Activated CD4-positive, alpha-beta memory T cell treated with anti-CD3 and anti-CD28 coated beads for 36 hours (primary cell): ENCODE measurements around the gene TRIM9. TPM values are rescaled to one million over a fixed set of nuclear protein-coding genes. Genes with fewer than 3 reads are reported as not detected.

Experiments
- CTCF ChIA-PET: fragments of 350-600 bp; sonication (Branson Sonifier 250); formaldehyde crosslinking; loops from one replicate; lab custom pipeline; 2021; ENCODE audit warnings: antibody characterized with exemption, inconsistent platforms; lab: Charles Lee
- POLR2A ChIA-PET: fragments of 350-600 bp; sonication (Branson Sonifier 250); formaldehyde crosslinking; loops from one replicate; lab custom pipeline; 2021; ENCODE audit warnings: antibody characterized with exemption; lab: Charles Lee
- DNase-seq: peaks from one replicate; pipeline ENCODE4 v3.0.0-alpha.2; 2020
- H3K27ac Mint-ChIP-seq: one replicate; pipeline ENCODE4 v1.8.0; 2021; ENCODE audit warnings: mixed read lengths
- H3K27me3 Mint-ChIP-seq: one replicate; pipeline ENCODE4 v1.8.0; 2021; ENCODE audit warnings: mixed read lengths
- H3K36me3 Mint-ChIP-seq: one replicate; pipeline ENCODE4 v1.8.0; 2021; ENCODE audit warnings: mixed read lengths
- H3K4me1 Mint-ChIP-seq: one replicate; pipeline ENCODE4 v1.8.0; 2021; ENCODE audit warnings: low read depth, mixed read lengths
- H3K4me3 Mint-ChIP-seq: one replicate; pipeline ENCODE4 v1.8.0; 2021; ENCODE audit warnings: mild to moderate bottlenecking, mixed read lengths
- H3K9me3 Mint-ChIP-seq: one replicate; pipeline ENCODE4 v1.8.0; 2021; ENCODE audit warnings: mixed read lengths
- intact Hi-C: fragments of 100-400 bp; cut with micrococcal nuclease; formaldehyde crosslinking; loops from one replicate; pipeline ENCODE4 v1.15.1; 2023
- total RNA-seq, 2 experiments: library from RNA; stranded (reverse); gene quantifications; one replicate each; pipeline ENCODE4 v1.2.3, GENCODE V29; 2021

The TRIM9 gene
- total RNA-seq, 2 experiments from 2014 or later, result 0.36 to 0.40 TPM

DNA sequence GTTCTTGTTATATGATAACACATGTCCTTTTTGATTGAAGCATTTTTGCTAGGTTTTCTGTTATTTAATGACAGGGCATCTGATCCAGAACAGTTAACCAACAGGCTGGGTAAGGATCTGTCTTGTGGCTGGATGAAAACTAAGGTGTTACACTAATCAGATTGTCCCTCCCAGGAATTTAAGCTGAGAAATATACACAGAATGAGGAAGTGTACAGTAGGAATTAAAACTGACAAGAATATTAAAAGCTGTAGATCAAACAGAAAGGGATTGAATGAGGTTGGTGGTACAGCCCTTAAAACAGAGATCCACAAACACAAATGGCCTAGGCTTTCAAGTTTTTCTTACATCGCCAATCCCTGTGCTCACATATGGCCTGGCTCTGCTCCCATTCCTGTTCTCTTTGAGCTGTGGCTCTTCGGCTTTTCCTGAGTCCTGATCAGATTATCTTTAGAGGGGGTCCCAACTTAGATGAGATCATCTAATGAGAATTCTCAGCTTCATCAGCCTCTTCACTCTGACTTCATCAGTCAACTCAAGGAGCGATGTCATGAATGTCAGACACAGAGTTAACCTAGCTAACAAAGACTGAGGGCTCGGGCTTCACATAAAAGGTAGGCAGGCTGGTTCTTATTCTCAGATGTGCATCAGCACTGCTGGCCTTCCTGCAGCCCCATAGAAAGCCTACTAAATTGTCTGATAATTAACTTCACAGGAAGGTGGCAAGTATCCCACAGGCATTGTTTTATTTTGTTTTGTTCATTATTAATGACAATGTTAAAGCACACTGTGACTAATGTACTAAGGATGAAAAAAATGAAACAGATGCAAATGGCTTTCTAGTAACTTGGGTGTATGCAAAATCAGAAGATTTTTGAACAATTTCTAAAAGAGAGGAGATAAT is 162.1 kb downstream of the TRIM9 start:
- Mint-ChIP-seq H3K27me3 (peaks cover 29% of the 10 kb centered on the region), H3K4me3 (no peak overlapping the region)
- intact Hi-C loops, result no loop called here

DNA sequence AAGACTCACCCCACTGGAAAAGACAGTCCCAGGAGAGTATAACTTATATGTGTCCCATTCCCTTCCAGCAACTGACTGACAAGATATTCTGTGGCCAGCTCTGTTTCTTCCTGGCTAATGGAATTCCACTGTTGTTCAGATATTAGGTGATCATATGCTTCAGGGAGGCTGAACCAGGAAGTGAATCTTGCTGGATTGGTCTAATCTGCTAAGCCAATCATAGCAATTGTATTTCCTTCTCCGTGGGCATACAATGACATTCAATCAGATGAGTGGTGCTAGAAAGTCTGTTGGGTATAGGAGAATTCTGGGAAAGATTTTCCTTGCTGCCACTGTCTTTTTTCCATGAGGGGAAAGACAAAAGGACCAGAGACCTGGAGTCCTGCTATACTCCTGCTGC is 162.7 kb downstream of the TRIM9 start:
- Mint-ChIP-seq H3K27ac (no peak overlapping the region), H3K4me3 (no peak overlapping the region), H3K27me3 (peaks cover 26% of the 10 kb centered on the region), H3K4me1 (no peaks in the 10 kb centered on the region), H3K9me3 (no peaks in the 10 kb centered on the region), H3K36me3 (no peaks in the 10 kb centered on the region)
- intact Hi-C loops, result no loop called here
- ChIA-PET CTCF (no interaction called here), POLR2A (no interaction called here)
- no peak for DNase-seq

More for the DNA sequence above, 162.1 kb downstream of the TRIM9 start:
- POLR2A ChIA-PET, result no interaction called here
- no peak overlapping the region for H3K27ac Mint-ChIP-seq
- CTCF ChIA-PET, result no interaction called here
- DNase-seq, result no peak
- H3K9me3 Mint-ChIP-seq, result no peaks in the 10 kb centered on the region
- H3K36me3 Mint-ChIP-seq, result no peaks in the 10 kb centered on the region
- no peaks in the 10 kb centered on the region for H3K4me1 Mint-ChIP-seq

DNA sequence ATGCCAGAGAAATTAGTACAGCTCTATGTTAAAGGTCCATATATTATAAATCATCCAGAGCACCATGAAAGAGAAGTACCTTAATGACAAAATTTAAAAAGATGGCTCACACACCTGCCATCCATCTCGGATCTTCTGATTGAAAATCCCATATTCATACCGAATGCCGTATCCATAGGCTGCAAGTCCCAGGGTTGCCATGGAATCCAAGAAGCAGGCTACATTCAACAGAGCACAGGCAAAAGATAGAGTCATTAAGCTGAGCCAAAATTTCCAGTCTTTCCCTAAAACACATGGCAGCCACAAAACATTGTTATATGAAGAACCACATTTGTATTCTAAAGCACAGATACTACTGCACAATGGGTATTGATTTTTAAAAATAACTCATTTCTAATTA is 163.3 kb downstream of the TRIM9 start:
- ChIA-PET CTCF (no interaction called here), POLR2A (no interaction called here)
- no peak for DNase-seq
- no peaks in the 10 kb centered on the region for H3K36me3 Mint-ChIP-seq
- H3K4me3 Mint-ChIP-seq, result no peak overlapping the region
- H3K4me1 Mint-ChIP-seq, result no peaks in the 10 kb centered on the region
- peaks cover 24% of the 10 kb centered on the region for H3K27me3 Mint-ChIP-seq
- no peaks in the 10 kb centered on the region for H3K9me3 Mint-ChIP-seq
- intact Hi-C loops, result no loop called here
- H3K27ac Mint-ChIP-seq, result no peak overlapping the region

DNA sequence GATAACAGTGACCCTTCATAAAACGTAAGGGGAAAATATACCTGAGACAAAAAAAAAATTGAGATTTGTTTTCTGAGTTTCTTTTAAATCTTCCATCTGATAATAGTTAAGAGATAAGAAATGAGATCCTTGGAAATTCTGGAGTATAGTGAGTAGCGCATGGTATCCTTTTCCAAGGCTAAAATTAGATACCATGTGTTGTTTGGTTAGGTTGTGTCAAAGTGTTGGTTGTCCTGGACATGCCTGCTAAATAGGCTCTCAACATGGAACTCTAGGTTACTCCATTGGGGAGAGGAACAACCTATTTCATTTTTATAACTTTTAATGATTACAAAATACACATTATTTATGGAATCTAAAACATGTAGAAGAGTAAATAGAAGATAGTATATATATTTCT is 165.4 kb downstream of the TRIM9 start:
- H3K36me3 Mint-ChIP-seq, result no peaks in the 10 kb centered on the region
- intact Hi-C loops, result no loop called here
- peaks cover 19% of the 10 kb centered on the region for H3K27me3 Mint-ChIP-seq
- H3K9me3 Mint-ChIP-seq, result no peaks in the 10 kb centered on the region
- ChIA-PET POLR2A (no interaction called here), CTCF (no interaction called here)
- H3K4me3 Mint-ChIP-seq, result no peak overlapping the region
- no peak overlapping the region for H3K27ac Mint-ChIP-seq
- no peak for DNase-seq
- no peaks in the 10 kb centered on the region for H3K4me1 Mint-ChIP-seq

DNA sequence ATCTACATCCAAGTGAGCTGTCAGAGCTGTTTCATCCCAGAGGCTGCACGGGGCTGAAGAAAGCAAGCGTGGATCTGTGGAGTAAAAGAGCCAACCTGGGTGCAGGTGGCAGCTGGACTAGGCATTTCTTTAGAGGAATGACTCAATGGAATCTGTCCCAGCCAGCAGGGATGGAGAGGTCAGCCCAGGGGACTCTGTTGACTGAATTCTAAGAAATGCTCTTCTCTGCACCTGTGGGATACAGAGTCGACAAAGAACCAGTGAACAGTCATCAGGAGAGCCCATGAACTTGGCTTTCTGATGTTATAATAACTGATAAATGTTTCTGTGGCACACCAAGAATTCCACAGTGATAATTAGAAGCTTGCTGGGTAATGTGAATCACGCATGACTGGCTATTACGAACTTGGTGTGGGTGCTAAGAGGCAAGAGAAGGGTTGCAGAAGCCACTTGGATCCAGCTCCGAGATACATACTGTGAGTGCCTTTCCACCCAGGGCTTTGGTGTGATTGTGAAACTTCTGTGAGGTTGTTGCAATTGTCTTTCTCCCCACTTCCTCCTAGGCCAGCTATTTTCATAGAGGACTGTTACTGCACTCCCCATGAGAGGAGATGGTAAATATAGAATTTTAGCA is 166.8 kb downstream of the TRIM9 start:
- H3K4me3 Mint-ChIP-seq, result no peak overlapping the region
- no peaks in the 10 kb centered on the region for H3K4me1 Mint-ChIP-seq
- H3K9me3 Mint-ChIP-seq, result no peaks in the 10 kb centered on the region
- no peaks in the 10 kb centered on the region for H3K36me3 Mint-ChIP-seq
- intact Hi-C loops, result no loop called here
- DNase-seq, result no peak
- CTCF ChIA-PET, result no interaction called here
- peaks cover 18% of the 10 kb centered on the region for H3K27me3 Mint-ChIP-seq
- POLR2A ChIA-PET, result no interaction called here
- H3K27ac Mint-ChIP-seq, result no peak overlapping the region

DNA sequence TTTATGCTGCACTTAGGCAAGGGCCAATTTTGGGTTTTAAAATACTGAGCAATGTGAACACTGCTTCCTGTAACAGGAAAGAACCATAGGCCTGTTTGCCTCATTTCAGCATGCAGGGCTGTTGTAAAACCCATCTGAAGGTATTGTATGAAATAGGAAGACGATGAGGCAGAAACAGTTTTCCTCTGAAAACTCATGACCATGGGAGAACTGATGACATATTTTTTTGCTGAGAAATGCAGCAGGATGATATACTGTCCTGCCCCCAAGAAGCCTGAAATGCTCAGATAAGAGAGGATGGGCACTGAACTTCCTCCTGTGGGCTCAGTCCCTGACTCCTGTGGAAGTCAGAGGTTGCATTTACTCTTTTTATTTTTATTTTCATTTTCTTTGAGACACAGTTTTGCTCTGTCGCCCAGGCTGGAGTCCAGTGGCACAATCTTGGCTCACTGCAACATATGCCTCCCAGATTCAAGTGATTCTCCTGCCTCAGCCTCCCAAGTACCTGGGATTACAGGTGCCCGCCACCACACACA is 168.0 kb downstream of the TRIM9 start:
- peaks cover 11% of the 10 kb centered on the region for H3K27me3 Mint-ChIP-seq
- H3K36me3 Mint-ChIP-seq, result no peaks in the 10 kb centered on the region
- H3K4me3 Mint-ChIP-seq, result no peak overlapping the region
- no peaks in the 10 kb centered on the region for H3K4me1 Mint-ChIP-seq
- POLR2A ChIA-PET, result no interaction called here
- H3K27ac Mint-ChIP-seq, result no peak overlapping the region
- DNase-seq, result no peak
- H3K9me3 Mint-ChIP-seq, result no peaks in the 10 kb centered on the region
- CTCF ChIA-PET, result no interaction called here
- intact Hi-C loops, result no loop called here

Other genes with a start within 250 kb of the TRIM9 start
- not detected for gene ABHD12B, start 223.1 kb downstream of the TRIM9 start, total RNA-seq
- gene PYGL, start 150.6 kb downstream of the TRIM9 start, total RNA-seq, result 1 to 10 TPM in 1 of 2 experiments, under 1 TPM in 1; 0.71 to 1.2 TPM
- gene TMX1, start 145.1 kb upstream of the TRIM9 start, total RNA-seq, result 10 to 100 TPM; 57.1 to 58.1 TPM